Measurements from ENCODE around the gene STX10.

The STX10 gene

DNA sequence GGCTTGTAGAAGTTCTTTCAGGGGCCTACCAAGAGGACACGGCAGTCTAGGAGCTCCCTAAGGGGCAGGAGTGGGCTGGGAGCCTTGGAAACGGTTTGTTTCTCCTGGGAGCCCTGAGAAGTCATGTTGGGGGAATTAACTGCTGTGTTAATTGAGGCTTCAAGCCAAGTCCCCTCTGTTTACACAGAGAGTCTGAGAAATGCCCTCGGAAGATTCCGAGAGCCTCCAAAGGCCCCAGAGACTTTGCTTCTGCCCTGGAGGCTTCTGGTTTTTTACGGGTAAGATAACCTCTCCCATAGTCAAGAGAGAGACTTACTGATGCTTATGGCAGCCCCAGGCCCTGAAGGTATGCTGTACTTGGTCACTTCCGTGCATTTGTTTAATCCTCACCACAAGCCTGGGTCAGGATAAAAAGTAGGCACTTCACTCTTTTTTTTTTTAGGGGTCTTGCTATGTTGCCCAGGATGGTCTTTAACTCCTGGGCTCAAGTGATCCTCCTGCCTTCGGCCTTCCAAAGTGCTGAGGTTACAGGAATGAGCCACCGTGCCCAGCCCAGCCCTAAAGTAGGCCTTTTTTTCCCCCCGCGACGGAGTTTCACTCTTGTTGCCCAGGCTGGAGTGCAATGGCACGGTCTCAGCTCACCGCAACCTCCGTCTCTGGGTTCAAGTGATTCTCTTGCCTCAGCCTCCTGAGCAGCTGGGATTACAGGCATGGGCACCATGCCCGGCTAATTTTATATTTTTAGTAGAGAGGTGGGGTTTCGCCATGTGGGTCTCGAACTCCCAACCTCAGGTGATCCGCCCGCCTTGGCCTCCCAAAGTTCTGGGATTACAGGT, 15.2 kb upstream of the STX10 start:
- TF ChIP-seq CTCF (conservative IDR thresholded peaks at IDR 0.05): no peak
- TF ChIP-seq ZFX (IDR thresholded peaks at IDR 0.05): no peak
- H3K27ac ChIP-seq: peak overlapping the region; percentile 81; the same call in 1 of the 2 replicates

GRCh38 chr19:13164343-13165161, 14.4 kb upstream of the STX10 start:
- TF ChIP-seq CTCF (conservative IDR thresholded peaks at IDR 0.05): no peak
- TF ChIP-seq ZFX (IDR thresholded peaks at IDR 0.05): no peak
- H3K27ac ChIP-seq: peak overlapping the region; percentile 81

DNA sequence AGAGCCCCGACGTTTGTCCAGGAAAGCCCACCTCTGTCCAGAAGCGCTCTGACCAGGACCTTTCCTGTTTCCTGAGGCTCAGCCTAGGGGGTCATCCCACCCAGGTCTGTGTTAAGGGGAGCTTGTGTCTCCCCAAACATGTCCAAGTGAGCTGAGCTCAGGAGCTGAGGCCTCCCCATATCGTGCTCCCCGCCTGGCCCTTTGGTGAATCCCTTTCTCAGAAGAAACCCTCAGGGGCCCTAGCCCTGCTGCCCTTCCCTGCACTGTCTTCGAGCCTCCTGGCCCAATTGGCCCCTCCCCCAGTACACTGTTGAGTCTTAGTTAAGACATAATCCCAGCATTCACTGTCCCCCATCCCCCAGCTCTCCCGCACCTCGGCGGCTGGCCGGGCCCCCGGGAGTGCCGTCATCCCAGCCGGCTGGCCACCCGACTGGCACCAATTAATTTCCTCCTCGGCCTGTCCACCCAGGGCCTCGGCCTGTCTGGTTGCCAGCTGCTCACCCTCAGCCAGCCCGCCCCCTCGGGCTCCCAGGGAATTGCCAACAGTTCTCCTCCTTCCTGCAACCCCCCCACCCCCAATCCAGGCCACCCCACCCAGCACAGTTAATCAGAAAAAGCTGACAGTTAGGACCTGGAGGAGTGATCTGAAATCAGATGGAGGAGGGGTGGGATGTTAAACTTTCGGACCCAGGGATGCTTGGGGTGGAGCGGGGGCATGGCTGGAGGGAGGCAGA, 13.6 kb upstream of the STX10 start:
- no peak for TF ChIP-seq CTCF (conservative IDR thresholded peaks at IDR 0.05)
- no peak for TF ChIP-seq ZFX (IDR thresholded peaks at IDR 0.05)
- peak overlapping the region; percentile 81 for H3K27ac ChIP-seq

GRCh38 chr19:13162724-13163608, 12.8 kb upstream of the STX10 start:
- no peak for TF ChIP-seq ZFX (IDR thresholded peaks at IDR 0.05)
- no peak for TF ChIP-seq CTCF (conservative IDR thresholded peaks at IDR 0.05)
- peak overlapping the region; percentile 81 for H3K27ac ChIP-seq

GRCh38 chr19:13160557-13160956, 10.4 kb upstream of the STX10 start:
- H3K27ac ChIP-seq: no peak overlapping the region

More at GRCh38 chr19:13160557-13160956, 10.4 kb upstream of the STX10 start:
- TF ChIP-seq ZFX (IDR thresholded peaks at IDR 0.05): no peak
- TF ChIP-seq CTCF (conservative IDR thresholded peaks at IDR 0.05): no peak

Data from C4-2B (cell line).